Activated CD8-positive, alpha-beta T cell treated with anti-CD3 and anti-CD28 coated beads, Interleukin-2, amount 10 ng/mL, durations not matched to agents 7 days and 5 days (primary cell): ENCODE data around the gene MDM2. TPM values are rescaled to one million over a fixed set of nuclear protein-coding genes. Genes with fewer than 3 reads are reported as not detected.
"Not testable (repeated sequence)": the region's sequence is repeated elsewhere in the genome, so short reads cannot be mapped to it uniquely, and the experiment has no call there.

Experiments used
- ATAC-seq: fragments of 150-1000 bp; cut with Tn5 transposase; one replicate; pipeline ENCODE4 v1.10.0; 2021; ENCODE audit warnings: moderate library complexity
- CTCF ChIA-PET: fragments of 350-600 bp; sonication (Branson Sonifier 250); formaldehyde crosslinking; loops from one replicate; lab custom pipeline; 2021; ENCODE audit warnings: antibody characterized with exemption; lab: Charles Lee
- POLR2A ChIA-PET: fragments of 350-600 bp; sonication (Branson Sonifier 250); formaldehyde crosslinking; loops from one replicate; lab custom pipeline; 2021; ENCODE audit warnings: antibody characterized with exemption; lab: Charles Lee
- DNase-seq: peaks from one replicate; pipeline ENCODE4 v3.0.0-alpha.2; 2020
- H3K27ac Mint-ChIP-seq: one replicate; pipeline ENCODE4 v1.8.0; 2021; ENCODE audit warnings: mild to moderate bottlenecking, mixed read lengths
- H3K27me3 Mint-ChIP-seq: one replicate; pipeline ENCODE4 v1.8.0; 2021; ENCODE audit warnings: low read depth, mixed read lengths
- H3K36me3 Mint-ChIP-seq: one replicate; pipeline ENCODE4 v1.8.0; 2021; ENCODE audit warnings: low read depth, mixed read lengths
- H3K4me1 Mint-ChIP-seq: one replicate; pipeline ENCODE4 v1.8.0; 2021; ENCODE audit warnings: low read depth, mixed read lengths
- H3K4me3 Mint-ChIP-seq: one replicate; pipeline ENCODE4 v1.8.0; 2021; ENCODE audit warnings: mild to moderate bottlenecking, mixed read lengths
- H3K9me3 Mint-ChIP-seq: one replicate; pipeline ENCODE4 v1.8.0; 2022; ENCODE audit warnings: mixed read lengths; ENCODE audit not compliant: insufficient read depth
- total RNA-seq, 2 experiments: library from RNA; stranded (reverse); gene quantifications; one replicate each; pipeline ENCODE4 v1.2.3, GENCODE V29; 2021

The MDM2 gene
- total RNA-seq, 2 experiments from 2014 or later = 213 to 234 TPM

DNA sequence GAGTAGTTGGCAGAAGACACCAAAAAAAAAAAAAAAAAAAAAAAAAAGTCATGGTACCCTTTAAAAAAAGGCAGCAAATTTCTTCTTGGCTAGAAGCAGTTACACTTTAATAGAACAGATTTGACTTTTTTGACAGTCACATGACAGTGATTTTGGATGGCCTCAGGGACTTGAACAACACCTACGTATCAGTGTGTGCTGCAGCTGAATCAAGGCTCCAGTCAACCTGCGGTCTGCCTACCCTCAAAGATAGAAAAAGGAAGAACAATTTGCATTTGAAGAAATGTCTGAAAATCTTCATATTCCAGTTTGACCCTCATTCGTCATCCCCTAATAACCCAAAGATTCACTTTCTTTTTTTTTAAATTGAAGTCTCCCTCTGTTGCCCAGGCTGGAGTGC is 53.9 kb downstream of the MDM2 start:
- Mint-ChIP-seq H3K27me3 (no peaks in the 10 kb centered on the region), H3K36me3 (no peaks in the 10 kb centered on the region), H3K9me3 (no peaks in the 10 kb centered on the region), H3K4me3 (no peak overlapping the region), H3K4me1 (no peaks in the 10 kb centered on the region), H3K27ac (no peak overlapping the region)
- ChIA-PET CTCF (no interaction called here), POLR2A (no interaction called here)
- ATAC-seq = no peak
- no peak for DNase-seq

- Mint-ChIP-seq H3K27ac (no peak overlapping the region), H3K4me1 (no peaks in the 10 kb centered on the region), H3K27me3 (no peaks in the 10 kb centered on the region), H3K4me3 (no peak overlapping the region), H3K9me3 (no peaks in the 10 kb centered on the region), H3K36me3 (no peaks in the 10 kb centered on the region)
- DNase-seq (no peak), ATAC-seq (no peak)
- CTCF ChIA-PET = interaction anchor here (0.7 kb wide), 1 partner anchor 207 kb away, joined by 3 read pairs; no protein-coding TSS in a partner anchor
- POLR2A ChIA-PET = no interaction called here
Measured at GRCh38 chr12:68863109-68863770, 55.3 kb downstream of the MDM2 start.

- H3K9me3 Mint-ChIP-seq, H3K4me3 Mint-ChIP-seq, POLR2A ChIA-PET, CTCF ChIA-PET, H3K27ac Mint-ChIP-seq, ATAC-seq, H3K27me3 Mint-ChIP-seq, H3K36me3 Mint-ChIP-seq, H3K4me1 Mint-ChIP-seq: not testable (repeated sequence)
- peak; percentile 43 for DNase-seq
Measured at GRCh38 chr12:68863886-68864454, 56.0 kb downstream of the MDM2 start.

- POLR2A ChIA-PET = no interaction called here
- H3K4me3 Mint-ChIP-seq = no peak overlapping the region
- no peaks in the 10 kb centered on the region for H3K4me1 Mint-ChIP-seq
- CTCF ChIA-PET = no interaction called here
- no peaks in the 10 kb centered on the region for H3K36me3 Mint-ChIP-seq
- peaks cover 3% of the 10 kb centered on the region for H3K27me3 Mint-ChIP-seq
- H3K27ac Mint-ChIP-seq = no peak overlapping the region
- no peak for ATAC-seq
- H3K9me3 Mint-ChIP-seq = no peaks in the 10 kb centered on the region
- no peak for DNase-seq
Measured at GRCh38 chr12:68864604-68865003, 56.6 kb downstream of the MDM2 start.

- H3K27ac Mint-ChIP-seq = no peak overlapping the region
- DNase-seq = no peak
- H3K27me3 Mint-ChIP-seq = peaks cover 3% of the 10 kb centered on the region
- H3K4me3 Mint-ChIP-seq = no peak overlapping the region
- no peak for ATAC-seq
- CTCF ChIA-PET = interaction anchor here (1.5 kb wide), 1 partner anchor 204 kb away, joined by 3 read pairs; no protein-coding TSS in a partner anchor
- no peaks in the 10 kb centered on the region for H3K4me1 Mint-ChIP-seq
- no peaks in the 10 kb centered on the region for H3K9me3 Mint-ChIP-seq
- no peaks in the 10 kb centered on the region for H3K36me3 Mint-ChIP-seq
- POLR2A ChIA-PET = no interaction called here
Measured at GRCh38 chr12:68865399-68866164, 57.6 kb downstream of the MDM2 start.

- H3K27ac Mint-ChIP-seq = no peak overlapping the region
- no peaks in the 10 kb centered on the region for H3K36me3 Mint-ChIP-seq
- ATAC-seq (no peak), DNase-seq (no peak)
- no peak overlapping the region for H3K4me3 Mint-ChIP-seq
- H3K4me1 Mint-ChIP-seq = no peaks in the 10 kb centered on the region
- H3K9me3 Mint-ChIP-seq = no peaks in the 10 kb centered on the region
- H3K27me3 Mint-ChIP-seq = peaks cover 3% of the 10 kb centered on the region
- ChIA-PET CTCF (interaction anchor here (0.8 to 1.6 kb wide), 4 partner anchors 199 to 387 kb away, joined by 3 to 4 read pairs (median 4); no protein-coding TSS in a partner anchor), POLR2A (no interaction called here)
Measured at GRCh38 chr12:68866950-68867349, 59.0 kb downstream of the MDM2 start.

GRCh38 chr12:68867606-68868005 is 59.6 kb downstream of the MDM2 start:
- Mint-ChIP-seq H3K27me3 (peaks cover 3% of the 10 kb centered on the region), H3K36me3 (no peaks in the 10 kb centered on the region), H3K9me3 (no peaks in the 10 kb centered on the region), H3K4me3 (no peak overlapping the region), H3K4me1 (no peaks in the 10 kb centered on the region), H3K27ac (no peak overlapping the region)
- DNase-seq = no peak
- ATAC-seq = no peak
- ChIA-PET CTCF (interaction anchor here (0.8 to 1.6 kb wide), 2 partner anchors 199 to 386 kb away, joined by 3 to 4 read pairs; no protein-coding TSS in a partner anchor), POLR2A (no interaction called here)

DNA sequence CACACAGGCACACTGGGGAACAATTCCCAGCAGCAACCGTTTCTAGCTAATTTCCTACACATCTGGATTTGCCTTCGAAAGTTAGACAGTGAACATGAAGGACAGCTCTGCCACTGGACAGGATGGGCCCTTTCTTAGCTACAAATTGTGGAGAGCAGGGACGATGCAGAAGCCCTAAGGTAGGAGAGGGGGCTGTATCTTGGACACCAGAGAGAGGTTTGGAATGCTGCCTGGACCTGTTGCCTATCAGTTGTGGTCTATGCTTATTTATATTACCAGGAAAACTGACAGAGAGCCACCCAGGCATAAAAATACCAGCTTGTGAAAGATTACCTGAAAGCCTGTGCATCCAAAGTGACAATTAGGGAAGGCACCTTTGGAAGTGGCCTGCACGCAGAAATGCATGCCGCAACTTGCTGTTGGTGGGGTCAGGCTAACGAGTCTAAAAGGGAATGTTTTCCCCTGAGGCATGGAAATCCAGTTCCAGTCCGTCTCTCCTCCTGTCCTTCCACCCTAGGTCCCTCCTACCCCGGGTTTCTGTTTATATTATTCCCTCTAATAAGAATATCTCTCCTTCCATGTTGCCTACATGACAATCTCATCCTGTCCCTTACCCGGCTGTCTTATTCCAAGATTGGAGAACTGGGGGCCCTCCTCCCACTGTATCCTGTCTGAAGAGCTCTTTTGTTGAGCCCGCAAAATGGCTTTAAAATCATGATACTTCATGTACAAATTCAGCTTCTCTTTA is 60.2 kb downstream of the MDM2 start:
- H3K27me3 Mint-ChIP-seq = peaks cover 3% of the 10 kb centered on the region
- DNase-seq (no peak), ATAC-seq (no peak)
- H3K9me3 Mint-ChIP-seq = no peaks in the 10 kb centered on the region
- ChIA-PET POLR2A (no interaction called here), CTCF (interaction anchor here (0.6 to 2.9 kb wide), 3 partner anchors 202 to 386 kb away, joined by 4 to 12 read pairs (median 4); no protein-coding TSS in a partner anchor)
- H3K4me3 Mint-ChIP-seq = no peak overlapping the region
- no peaks in the 10 kb centered on the region for H3K36me3 Mint-ChIP-seq
- H3K4me1 Mint-ChIP-seq = no peaks in the 10 kb centered on the region
- H3K27ac Mint-ChIP-seq = no peak overlapping the region

GRCh38 chr12:68870011-68870410 is 62.0 kb downstream of the MDM2 start:
- Mint-ChIP-seq H3K4me3 (no peak overlapping the region), H3K36me3 (no peaks in the 10 kb centered on the region), H3K27me3 (peaks cover 5% of the 10 kb centered on the region), H3K4me1 (no peaks in the 10 kb centered on the region), H3K27ac (no peak overlapping the region), H3K9me3 (no peaks in the 10 kb centered on the region)
- ChIA-PET POLR2A (no interaction called here), CTCF (interaction anchor here (2.9 kb wide), 1 partner anchor 200 kb away, joined by 12 read pairs; no protein-coding TSS in a partner anchor)
- ATAC-seq = no peak
- no peak for DNase-seq

- H3K36me3 Mint-ChIP-seq = no peaks in the 10 kb centered on the region
- ATAC-seq = no peak
- ChIA-PET CTCF (interaction anchor here (0.6 to 2.9 kb wide), 2 partner anchors 200 to 684 kb away, joined by 3 to 12 read pairs; no protein-coding TSS in a partner anchor), POLR2A (no interaction called here)
- H3K27me3 Mint-ChIP-seq = peaks cover 5% of the 10 kb centered on the region
- H3K4me3 Mint-ChIP-seq = no peak overlapping the region
- no peak for DNase-seq
- no peak overlapping the region for H3K27ac Mint-ChIP-seq
- no peaks in the 10 kb centered on the region for H3K9me3 Mint-ChIP-seq
- H3K4me1 Mint-ChIP-seq = no peaks in the 10 kb centered on the region
Measured at GRCh38 chr12:68870443-68870842, 62.5 kb downstream of the MDM2 start.

DNA sequence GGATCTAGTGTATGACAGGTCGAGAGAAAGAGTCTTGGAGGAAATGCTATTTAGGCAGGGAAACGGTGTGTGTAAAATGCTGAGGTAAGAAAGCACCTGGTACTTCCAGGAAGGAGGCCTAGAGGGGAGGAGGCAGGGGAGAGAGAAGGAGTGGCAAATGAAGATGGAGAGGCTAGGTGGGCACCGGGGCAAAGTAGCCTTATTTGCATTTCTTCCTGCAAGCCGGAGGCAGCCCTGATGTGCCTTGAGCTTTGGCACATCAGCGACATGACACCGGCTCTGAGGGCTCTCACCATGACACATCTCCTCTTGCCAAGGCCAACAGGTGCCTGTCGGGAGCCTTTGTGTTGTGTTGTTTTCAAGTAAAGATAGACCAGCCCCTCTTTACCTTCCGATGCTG is 63.4 kb downstream of the MDM2 start:
- H3K27ac Mint-ChIP-seq = no peak overlapping the region
- H3K4me3 Mint-ChIP-seq = no peak overlapping the region
- no peaks in the 10 kb centered on the region for H3K36me3 Mint-ChIP-seq
- ATAC-seq (no peak), DNase-seq (no peak)
- no peaks in the 10 kb centered on the region for H3K9me3 Mint-ChIP-seq
- ChIA-PET POLR2A (no interaction called here), CTCF (no interaction called here)
- peaks cover 2% of the 10 kb centered on the region for H3K4me1 Mint-ChIP-seq
- H3K27me3 Mint-ChIP-seq = peaks cover 5% of the 10 kb centered on the region
